Activated T-cell treated with anti-CD3 and anti-CD28 coated beads for 48 hours (primary cell): ENCODE data around the gene USH1C.

Source experiments
- DNase-seq: peaks from one replicate; pipeline ENCODE4 v3.0.0-alpha.2; 2020; ENCODE audit warnings: low read depth

The USH1C gene

DNA sequence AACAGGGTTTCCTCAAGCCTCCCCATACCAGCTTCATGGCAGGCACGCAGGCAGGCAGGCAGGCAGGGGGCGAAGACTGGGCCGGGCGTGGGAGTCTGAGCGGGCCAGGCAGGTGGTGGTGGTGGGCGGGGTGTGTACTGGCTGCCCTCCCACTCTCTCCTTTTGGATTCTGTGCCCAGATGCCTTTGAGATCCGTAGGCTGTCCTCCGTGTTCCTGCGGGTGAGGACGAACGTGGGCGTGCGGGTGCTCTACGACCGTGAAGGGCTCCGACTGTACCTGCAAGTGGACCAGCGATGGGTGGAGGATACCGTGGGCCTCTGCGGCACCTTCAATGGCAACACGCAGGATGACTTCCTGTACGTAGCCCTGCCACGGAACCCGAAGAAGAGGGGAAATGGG, 25.8 kb upstream of the USH1C start:
- no peak for DNase-seq

DNA sequence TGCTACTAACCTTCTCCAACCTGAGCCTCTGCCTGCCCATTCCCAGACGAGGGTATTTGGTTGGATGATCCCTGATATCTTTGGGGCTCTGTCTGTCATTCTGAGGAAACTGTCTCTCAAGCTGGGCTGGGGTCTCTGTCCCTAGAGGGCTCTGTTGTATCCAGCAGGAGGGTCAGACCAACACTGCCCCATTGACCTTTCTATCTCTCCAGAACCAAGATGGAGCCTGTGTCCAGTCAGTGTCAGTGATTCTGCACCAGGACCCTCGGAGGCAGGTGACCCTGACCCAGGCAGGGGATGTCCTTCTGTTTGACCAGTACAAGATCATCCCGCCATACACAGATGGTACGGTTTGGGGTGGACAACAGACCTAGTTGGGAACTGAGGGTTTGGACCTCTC, 24.7 kb upstream of the USH1C start:
- DNase-seq, result no peak

DNA sequence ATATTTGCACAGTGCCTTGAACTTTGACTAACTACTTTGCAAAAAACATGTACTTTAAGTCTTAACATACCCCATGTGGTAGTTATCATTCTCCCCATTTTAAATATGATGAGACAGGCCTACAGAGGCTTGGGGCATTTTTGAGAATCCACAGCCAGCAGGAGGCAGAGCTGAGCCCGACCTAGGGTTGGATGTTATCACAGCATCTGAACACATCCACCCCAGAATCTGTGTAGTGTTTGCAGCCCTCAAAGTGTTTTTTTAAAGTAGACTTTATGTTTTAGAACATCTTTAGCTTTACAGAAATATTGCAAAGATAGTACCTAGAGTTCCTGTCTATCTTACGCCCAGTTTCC, 20.4 kb upstream of the USH1C start:
- no peak for DNase-seq

DNA sequence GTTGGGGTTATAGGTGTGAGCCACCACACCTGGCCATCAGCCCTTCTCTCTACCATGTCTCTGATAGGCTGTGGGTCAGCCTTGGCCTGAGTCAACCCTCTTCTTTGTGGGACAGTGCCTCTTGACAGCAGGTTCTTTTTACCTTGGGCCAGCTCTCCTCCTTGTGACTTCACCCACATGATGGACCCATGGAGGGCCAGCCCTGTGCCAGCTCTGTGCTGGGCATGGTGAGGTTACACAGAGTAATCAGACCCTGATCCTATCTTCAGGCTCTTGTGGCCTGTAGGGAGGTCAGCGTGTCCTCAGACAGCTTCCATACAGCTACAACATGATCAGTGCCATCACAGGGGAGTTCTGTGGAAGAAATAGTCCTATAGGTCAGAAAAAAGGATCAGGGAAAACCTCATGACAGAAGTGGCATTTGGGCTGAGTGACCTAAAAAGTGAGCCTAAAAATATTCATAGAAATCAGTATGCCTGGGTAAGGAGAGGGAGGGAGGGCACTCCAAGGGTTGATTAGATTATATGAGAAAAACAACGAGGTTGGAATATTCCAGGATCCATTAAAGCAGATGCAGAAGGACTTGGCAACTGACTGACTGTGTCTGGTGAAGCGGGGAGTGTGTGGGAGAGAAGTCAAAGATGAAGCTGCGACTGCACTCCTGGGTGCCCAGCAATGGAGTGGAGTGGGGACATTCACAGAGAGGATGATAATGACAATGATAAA, 19.9 kb upstream of the USH1C start:
- no peak for DNase-seq

DNA sequence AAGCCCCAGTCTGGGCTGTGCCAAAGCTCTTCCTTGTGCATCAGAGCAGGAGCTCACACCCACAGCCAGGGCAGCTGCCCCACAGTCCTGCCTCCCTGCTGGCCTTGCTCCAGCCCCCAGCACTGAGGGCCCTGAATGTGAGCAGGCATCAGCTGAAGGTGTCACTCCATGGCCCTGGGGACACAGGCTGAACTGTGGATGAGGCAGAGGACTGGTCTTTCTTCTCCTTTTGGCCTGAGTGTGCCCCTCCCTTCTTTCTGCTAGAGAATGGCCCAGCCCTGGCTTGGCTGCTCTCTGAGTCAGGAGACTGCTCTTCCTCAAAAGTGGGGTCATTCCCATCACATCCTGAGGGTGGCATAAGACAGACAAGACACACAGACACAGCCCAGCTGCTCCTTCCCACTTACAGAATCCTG, 19.0 kb upstream of the USH1C start:
- DNase-seq, result no peak

DNA sequence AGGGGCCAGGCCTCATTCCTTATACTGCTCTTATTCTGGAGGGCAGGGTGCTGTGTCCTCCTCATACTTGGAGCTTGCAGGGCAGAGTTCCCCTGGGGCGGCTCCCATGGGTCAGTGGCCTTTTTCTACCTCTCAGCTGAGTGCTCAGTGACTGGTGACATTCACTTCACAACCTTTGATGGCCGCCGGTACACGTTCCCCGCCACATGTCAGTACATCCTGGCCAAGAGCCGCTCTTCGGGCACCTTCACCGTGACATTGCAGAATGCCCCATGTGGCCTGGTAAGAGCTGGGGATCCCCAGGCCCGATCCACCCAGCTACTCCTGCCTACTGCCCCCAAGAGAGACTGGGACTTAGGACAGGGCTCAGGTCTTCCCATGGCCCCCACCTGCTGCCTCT, 17.3 kb upstream of the USH1C start:
- DNase-seq, result no peak

DNA sequence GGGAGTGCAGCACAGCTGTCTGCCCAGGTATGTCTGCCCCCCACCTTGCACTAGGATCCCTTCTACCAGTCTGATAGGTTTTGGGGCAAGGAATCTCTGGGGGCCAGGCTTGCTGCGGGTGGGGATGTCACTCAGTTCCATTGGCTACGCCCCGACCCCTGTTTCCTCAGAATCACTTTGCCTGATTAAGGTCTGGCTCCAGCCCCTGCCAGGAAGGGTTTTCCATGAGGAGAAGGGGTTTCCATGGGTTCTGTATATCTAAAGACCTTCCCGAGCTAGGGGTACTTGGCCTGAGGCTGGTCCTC, 16.8 kb upstream of the USH1C start:
- no peak for DNase-seq

DNA sequence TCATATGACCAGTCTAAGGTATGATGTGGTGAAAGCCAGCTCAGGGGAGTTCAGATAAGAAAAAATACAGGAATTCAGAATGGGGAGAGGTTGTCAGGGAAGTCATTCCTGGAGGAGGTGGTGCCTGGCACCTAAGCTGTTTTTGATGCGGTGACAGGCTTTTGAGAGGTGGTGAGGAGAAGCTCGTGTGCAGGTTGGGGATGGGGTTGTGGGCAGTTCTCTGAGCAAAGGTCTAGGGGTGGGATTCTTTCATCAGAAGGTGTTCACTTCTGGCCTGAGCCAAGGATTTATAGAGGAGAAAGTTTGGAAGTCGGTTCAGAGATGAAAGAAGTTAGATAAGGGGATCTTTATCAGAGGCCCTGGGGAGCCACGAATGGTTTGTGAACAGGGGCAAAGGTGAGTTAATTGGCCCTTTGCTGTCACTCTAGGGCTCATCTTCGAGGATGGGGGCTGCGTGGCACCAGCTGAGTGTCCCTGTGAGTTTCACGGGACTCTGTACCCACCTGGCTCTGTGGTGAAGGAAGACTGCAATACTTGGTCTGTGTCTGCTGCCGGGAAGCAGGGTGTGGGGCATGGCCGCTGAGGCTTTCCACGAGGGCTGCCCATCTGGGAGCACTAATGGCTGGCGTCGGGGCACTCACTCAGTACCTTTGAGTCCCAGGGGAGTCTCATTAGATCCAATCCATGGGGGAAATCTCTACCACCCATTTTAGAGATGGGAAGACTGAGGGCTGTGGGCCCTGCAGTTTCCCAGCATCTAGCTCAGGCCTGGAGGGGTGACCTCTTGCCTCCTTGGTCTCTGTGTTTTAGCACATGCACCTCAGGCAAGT, 16.3 kb upstream of the USH1C start:
- no peak for DNase-seq

DNA sequence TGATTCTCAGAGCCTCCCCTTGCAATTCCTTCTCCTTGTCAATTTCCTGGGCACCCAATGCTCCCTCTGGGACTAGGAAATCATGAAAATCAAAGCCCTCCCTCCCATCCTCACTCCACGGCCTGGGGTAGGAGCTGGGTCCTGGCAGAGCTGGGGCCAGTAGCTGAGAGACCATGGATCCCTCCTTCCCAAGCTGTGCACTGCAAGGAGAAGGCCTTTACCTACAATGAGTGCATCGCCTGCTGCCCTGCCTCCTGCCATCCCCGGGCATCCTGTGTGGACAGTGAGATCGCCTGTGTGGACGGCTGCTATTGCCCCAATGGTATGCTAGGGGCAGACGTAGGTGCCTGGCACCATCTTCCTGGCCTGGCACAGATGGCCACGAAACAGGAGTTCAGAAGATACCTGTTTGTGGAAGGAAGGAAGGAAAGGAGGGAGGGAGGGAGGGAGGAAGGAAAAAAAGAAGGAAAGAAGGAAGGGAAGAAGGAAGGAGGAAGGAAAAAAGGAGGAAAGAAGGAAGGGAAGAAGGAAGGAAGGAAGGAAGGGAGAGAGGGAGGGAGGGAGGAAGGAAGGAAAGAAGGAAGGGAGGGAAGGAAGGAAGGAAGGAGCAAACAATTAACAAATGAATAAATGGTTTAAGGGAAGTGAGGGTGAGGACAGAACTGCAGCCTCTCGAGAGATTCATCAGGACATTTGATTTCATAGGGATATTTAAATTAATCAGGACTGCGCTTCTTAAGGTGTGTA, 15.3 kb upstream of the USH1C start:
- no peak for DNase-seq

DNA sequence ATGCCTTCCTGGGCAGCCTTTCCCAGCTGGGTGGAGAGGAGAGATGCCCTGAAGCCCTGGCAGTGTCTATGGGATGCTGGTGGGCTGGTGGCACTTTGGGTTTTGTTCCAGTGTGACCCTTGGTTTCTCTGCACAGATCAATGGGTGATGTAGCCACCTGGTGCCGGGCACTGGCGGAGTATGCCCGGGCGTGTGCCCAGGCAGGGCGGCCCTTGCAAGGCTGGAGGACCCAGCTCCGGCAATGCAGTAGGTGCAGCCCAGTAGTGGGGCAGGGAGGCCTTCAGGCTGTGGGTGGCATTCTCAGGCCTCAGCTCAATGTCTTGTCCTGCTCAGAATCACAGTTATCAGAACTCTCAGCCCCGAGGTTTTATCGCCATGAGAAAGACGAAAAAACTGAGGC, 14.7 kb upstream of the USH1C start:
- DNase-seq, result no peak

DNA sequence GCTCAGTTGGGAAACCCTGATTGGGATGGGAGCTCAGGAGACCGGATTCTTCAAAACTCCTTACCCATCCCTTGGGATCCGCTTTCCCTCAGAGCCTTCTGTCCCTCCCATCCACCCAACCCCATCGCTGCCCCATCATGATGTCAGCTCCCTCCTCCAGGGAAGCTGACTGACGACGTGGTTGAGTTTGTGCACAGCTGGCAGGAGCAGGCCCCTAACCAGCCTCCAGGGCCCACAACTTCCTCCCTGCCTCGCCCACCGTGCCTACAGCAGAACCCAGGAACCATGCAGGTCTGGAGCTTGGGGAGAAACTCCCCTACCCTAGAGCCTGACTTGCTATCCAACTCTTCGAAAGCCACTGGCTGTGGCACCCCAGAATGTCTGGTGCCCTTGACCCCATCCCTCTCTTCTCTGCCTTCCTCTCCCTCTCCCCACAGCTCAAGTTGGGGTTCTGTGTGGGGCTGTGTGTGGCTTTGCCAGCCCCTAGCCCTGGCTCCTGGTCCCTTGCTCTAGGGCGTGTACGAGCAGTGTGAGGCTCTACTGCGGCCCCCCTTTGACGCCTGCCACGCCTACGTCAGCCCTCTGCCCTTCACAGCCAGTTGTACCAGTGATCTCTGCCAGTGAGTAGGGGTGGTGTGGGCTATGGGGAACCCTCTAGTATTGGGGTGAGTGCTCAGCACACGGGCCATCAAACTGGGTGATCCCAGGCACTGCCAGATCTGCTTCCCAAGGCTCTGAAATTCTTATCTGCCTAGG, 14.0 kb upstream of the USH1C start:
- no peak for DNase-seq

DNA sequence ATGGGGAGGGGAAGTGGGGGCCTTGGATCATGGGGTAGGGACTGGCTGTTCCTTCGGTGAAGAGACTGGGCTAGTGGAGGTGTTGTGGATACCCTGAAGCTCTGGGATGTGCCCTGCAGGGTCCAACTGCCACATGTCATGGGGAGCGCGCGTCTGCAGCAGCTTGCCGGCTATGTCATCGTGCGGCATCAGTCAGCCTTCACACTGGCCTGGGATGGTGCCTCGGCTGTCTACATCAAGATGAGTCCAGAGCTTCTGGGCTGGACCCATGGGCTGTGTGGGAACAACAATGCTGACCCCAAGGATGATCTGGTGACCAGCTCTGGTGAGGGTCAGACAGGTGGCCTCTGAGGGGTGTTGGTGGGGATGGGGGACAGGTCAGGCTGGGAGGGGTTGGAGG, 12.8 kb upstream of the USH1C start:
- DNase-seq, result no peak

DNA sequence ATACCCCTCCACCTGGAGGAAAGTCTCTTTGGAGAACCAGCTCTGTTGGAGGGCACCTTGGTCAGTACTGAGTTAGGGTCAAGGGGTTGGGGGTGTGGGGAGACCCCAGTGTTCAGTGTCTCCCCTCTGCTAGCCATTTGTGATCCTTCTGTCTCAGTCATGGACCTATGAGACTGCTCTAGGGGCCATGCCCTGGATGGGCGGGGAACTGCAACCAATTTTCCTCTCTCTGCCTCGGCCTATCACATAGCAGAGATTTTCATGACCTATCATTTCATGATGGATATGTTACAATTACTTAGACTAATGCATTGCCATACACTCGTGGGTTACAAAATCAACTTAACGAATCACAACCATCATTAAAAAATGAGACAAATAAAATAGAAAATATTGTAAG, 10.3 kb upstream of the USH1C start:
- DNase-seq, result no peak

DNA sequence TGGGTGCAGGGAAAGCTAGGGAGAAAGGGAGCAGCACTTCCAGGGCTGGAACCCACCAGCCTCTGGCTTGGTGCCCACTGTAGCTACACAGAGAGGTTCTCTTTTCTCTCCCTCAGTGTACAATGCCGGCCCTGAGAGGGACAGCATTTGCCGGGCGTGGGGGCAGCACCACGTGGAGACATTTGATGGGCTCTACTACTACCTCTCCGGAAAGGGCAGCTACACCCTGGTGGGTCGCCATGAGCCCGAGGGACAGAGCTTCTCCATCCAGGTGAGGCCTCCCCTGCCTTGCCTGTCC, 9.0 kb upstream of the USH1C start:
- DNase-seq, result no peak

DNA sequence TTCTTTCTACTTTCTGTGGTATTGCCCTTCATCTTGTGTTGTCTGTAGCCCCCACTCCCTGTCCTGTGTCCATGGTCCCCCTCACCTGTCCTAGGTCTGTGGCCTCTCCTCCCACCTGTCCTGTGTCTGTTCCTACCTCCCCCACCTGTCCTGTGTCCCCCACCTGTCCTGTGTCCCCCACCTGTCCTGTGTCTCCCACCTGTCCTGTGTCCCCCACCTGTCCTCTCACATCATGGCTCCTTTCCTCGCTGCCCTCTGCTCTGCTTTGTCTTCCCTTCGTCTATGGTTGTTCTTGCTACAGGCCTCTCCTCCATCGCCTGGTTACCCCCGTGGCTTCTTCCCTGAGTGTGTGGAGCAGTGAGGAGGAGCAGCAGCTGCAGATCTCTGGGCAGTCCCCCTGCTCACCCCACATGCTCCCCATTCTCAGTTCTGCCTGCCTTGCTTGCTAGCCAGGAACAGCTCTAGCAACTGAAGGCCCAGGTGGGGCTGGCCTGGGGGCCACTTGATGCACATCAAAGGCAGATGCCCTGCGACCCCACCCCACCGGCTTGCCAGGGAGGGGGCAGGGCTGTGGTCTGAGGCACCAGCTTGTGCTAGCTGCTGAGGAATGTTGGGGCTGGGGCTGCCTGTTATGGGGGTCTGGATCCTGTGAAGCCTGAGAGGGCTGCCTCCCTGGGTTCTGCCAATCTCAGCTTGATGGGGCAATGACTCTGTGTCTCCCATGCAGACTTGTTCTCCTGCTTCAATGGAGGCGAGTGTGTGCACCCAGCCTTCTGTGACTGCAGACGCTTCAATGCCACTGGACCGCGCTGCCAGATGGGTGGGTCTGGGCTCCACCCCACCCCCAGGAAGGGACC, 8.4 kb upstream of the USH1C start:
- no peak for DNase-seq

DNA sequence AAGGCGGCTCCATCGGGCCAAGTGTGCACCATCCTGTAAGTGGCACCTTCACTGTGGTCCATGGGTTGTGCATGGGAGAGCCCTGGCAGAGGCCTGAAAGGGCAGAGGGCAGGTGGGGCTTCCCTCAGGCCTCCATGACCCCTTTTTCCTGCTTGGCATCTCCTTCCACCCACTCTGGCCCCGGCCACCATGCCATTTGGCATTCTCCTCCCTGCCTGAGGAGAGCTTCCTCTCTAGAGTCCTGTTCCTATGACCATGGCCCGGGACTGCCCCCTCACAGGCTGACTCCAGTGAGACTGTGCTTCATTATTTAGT, 7.8 kb upstream of the USH1C start:
- DNase-seq, result no peak

DNA sequence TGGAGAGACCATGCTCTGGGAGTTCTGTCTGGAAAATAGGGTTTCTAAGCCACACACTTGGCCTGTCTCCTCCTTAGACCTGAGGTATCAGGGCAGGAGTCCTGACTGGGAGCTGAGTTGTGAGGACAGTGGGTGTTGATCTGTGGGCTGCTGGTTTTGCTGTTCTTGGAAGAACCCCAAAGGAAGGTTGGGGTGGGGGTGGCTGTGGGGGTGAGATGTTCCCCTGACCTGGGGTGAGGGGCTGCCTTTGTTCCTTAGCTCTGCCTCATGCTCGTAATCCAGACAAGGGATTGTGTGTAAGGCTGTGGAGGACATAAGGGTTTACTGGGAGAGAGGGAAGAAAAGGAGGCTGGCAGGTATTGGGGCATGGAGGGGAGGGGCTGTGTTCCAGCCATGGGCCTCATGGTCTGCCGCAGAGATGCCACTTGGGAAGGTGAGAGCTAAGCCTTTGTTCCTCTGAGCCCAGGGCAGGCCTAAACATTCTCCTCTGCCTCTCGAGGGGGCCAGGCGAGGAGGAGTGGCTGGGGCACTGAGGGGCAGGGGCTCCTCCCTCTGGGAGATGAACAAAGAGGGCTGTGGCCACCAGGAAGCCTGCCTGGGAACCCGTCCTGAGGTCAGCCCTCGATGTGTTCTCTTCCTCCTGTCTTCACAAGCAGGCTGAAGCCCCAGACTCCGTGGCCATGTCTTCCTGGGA, 7.3 kb upstream of the USH1C start:
- no peak for DNase-seq

DNA sequence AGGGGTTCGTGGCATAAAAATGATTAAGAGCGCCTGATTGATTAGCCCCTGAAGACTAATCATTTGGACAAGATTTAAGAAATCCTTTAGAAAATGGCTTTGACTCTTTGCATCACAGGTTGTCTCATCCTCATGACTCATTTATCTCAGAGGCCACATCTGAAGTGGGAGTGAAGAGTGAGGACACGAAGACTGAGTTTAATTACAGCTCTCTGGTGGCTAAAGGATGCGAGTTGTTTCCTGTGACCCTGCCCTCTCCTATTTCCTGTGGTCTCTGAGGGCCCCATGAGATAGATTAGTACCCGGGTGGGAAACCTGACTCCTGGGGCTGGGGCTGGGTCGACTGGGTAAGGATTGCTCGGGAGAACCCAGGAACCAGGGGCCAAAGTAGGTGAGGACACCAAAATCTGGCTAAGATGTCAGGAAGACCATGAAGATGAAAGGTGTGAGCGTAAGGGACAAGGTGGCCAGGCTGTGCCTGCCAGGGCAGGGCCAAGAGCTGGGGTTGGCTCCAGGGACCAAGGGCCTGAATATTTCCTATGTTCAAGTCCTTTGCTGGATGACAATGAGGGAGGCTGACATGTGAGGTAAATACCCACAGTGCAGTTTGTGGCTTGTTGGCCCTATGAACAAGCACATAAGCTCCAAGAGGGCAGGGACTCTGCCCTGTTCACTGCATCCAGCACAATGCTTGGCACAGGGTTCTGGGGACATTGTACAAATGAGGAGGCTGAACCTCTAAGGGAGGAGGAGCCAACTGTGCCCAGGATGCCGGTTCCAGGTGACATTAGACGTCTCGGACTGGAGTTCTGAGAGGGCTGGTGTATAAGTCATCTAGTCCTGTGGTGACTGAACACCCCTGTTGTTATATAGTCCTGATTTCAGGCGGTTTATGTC, 6.5 kb upstream of the USH1C start:
- no peak for DNase-seq

DNA sequence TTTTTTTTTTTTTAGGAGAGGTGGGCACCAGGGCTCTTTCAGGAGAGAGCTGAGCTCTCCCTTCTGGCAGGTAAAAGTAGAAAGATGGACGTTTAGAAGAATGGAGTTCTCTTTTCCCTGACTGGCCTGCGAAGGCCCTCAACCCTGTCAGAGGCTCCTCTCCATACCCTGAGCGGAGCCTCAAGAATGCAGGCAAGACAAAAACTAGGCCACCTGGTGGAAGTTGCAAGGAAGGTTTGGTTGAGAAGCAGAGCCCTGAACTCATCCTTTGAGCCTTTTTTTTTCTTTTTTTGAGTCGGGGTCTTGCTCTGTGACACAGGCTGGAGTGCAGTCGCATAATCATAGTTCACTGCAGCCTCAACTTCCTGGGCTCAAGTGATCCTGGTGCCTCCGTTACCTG, 4.2 kb upstream of the USH1C start:
- DNase-seq, result no peak

DNA sequence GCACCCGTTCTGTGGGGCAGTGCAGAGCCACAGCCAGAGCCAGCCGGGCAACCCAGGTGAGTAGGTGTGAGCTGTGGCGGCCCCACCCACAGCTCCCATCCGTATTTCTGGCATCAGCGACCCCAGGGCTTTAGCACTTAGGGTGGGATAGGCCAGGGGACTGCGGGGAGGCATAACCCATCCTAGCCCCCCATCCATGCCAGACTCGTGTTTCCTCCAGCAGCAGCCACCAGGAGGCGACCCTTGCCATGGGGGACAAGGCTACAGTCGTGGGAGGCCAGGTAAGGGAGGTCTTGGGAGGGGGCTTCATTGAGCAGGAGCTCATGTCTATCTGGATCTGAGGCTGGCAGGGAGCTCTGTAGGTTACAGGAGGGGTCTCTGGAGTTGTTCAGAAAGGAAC, 3.7 kb upstream of the USH1C start:
- DNase-seq, result no peak
